Thyroid gland (tissue), 4 donors: ENCODE results near the gene DIPK1C.

ENCODE experiments used
- CTCF ChIP-seq, 6 experiments: fragments of 200-600 bp in 3 of 6; fragments of 450-650 bp in 3 of 6; sonication (generic) in 3 of 6; IDR thresholded peaks; one replicate each; pipeline ENCODE4 v1.5.1; 2016 to 2019; ENCODE audit warnings: antibody characterized with exemption in 6 of 6, mild to moderate bottlenecking in 2 of 6, inconsistent platforms in 1 of 6, moderate library complexity in 1 of 6
- POLR2A ChIP-seq, 2 donors: fragments of 450-650 bp; IDR thresholded peaks; one replicate each; pipeline ENCODE4 v1.6.1; 2017; ENCODE audit warnings: antibody characterized with exemption in 2 of 2, mild to moderate bottlenecking in 2 of 2, moderate library complexity in 1 of 2

GRCh38 chr18:74407888-74408287 lies 49.2 kb downstream of the DIPK1C start:
- TF ChIP-seq POLR2A (IDR thresholded peaks at IDR 0.05) (no peak), CTCF (IDR thresholded peaks at IDR 0.05) (no peak)
